Hematopoietic multipotent progenitor cell treated with erythropoietin and hydrocortisone succinate and interleukin-3 and kit ligand, for 6 days (in vitro differentiated cells): Measurements from ENCODE around the gene ADRA2C.

Experiments used
- DNase-seq: peaks from one replicate; pipeline ENCODE4 v3.0.0-alpha.2; 2015

ADRA2C gene

GRCh38 chr4:3780347-3781171 is 14.4 kb downstream of the ADRA2C start:
- peak; percentile 47 for DNase-seq

DNA sequence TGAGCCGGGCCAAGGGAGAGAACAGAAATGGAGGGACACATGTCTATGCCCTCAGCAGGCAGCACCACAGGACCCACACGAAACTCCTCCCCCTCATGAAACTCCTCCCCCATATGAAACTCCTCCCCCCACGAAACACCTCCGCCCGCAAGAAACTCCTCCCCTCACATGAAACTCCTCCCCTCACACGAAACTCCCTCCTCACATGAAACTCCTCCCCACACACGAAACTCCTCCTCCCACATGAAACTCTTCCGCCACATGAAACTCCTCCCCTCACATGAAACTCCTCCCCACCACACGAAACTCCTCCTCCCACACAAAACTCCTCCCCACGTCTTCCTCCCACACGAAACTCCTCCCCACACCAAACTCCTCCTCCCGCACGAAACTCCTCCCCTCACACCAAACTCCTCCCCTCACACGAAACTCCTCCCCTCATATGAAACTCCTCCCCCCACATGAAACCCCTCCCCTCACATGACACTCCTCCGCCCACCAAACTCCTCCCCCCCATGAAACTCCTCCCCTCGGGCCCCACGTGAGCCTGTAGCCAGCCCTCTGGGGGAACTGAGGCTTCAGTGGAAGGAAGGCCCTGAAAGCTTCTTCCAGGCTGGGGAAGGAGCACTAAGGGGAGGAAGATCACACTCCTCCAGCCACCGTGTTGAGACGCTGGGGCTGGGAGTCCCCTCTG is 15.2 kb downstream of the ADRA2C start:
- no peak for DNase-seq

GRCh38 chr4:3781997-3782930 is 16.1 kb downstream of the ADRA2C start:
- no peak for DNase-seq

DNA sequence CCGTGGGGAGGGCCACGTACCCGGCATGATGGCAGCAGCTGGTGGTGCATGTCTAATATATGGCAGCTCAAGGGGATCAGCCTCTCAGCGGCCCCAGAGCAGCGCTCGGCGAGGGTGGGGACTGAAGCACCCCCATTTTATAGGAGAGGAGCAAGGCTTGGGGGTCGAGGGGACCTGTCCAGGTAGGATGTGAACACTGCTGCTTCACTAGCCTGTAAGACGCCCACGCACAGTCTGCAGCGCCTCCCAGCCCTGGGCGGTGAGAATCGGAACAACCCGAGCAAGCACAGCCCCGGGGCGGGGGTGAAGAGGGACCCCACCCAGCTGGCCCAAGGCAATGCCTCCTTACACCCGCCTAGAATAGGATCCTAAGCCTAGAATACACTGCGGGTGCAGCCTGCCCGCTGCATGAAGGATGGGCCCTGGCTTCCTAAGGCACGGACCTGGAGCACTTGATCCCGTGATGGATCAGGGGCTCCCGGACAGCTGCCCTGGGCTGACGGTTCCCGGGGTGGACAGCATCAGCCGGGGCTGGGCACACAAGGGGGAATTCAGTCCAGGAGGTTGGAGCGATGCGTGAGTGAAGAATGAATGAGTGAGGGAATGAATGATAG is 17.6 kb downstream of the ADRA2C start:
- peak; percentile 25 for DNase-seq

- DNase-seq = no peak
These were observed 18.5 kb downstream of the ADRA2C start for GRCh38 chr4:3784454-3785291.

DNA sequence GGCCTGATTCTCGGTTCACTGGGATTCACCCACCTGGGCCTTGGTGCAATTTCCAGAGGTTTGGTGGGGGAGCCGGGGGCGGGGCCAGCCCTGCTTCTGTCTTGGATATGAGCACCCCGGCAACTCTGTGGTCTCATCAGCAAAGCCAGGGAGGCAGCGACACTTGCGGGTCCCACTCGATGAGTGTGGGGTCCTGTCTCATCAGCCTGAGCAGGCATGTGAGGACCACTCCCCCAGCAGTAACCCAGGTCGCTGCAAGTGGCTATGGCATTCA is 19.0 kb downstream of the ADRA2C start:
- no peak for DNase-seq

GRCh38 chr4:3786196-3786869 is 20.1 kb downstream of the ADRA2C start:
- DNase-seq = no peak

- no peak for DNase-seq
These were observed 21.5 kb downstream of the ADRA2C start for GRCh38 chr4:3787489-3788365.

DNA sequence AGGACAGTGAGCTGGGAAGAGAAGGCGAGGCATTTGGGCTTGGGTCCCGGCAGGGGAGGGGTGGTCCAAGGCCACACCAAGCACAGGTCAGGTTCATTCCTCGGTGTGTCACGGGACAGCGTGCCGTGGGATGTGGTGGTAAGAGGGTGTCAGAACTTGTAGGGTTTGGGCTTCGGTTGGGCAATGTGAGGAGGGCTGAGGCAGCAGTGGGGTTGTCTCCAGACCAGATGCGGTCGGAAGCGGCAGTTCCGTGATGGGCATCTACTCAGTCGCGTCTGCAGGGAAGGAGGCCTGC is 22.1 kb downstream of the ADRA2C start:
- no peak for DNase-seq

GRCh38 chr4:3789587-3789986 is 23.4 kb downstream of the ADRA2C start:
- no peak for DNase-seq

GRCh38 chr4:3790006-3790561 is 23.9 kb downstream of the ADRA2C start:
- no peak for DNase-seq

- no peak for DNase-seq
These were observed 25.1 kb downstream of the ADRA2C start for GRCh38 chr4:3791256-3791655.

DNA sequence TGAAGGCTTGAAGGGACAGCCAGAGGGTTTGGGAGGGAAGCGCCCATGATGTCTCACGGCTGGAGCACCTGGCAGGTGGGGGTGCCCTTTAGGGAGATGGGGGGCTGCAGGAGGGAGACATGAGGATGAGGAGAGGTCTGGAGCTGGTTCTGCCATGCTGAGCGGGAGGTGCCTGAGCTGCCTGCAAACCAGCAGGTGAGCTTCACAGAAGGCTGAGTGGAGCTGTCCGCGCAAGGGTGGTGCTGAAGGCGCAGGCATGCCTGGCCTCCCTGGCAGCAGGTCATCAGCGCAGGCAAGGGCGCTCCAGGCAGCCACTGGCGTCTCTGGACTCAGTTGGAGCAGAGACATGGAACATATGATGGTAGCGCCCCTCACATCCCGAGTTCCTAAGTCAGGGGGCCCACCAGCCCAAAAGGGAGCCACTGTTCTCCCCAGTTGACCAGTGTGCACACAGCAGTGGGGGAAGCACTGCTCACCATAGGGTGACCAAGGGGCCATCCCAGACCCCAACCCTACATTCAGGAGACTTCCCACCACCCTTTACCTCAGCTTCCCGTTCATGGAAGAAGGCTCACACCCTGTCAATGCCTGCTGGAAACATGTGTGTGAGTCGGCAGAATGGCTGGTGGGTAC is 25.8 kb downstream of the ADRA2C start:
- DNase-seq = peak; percentile 59

DNA sequence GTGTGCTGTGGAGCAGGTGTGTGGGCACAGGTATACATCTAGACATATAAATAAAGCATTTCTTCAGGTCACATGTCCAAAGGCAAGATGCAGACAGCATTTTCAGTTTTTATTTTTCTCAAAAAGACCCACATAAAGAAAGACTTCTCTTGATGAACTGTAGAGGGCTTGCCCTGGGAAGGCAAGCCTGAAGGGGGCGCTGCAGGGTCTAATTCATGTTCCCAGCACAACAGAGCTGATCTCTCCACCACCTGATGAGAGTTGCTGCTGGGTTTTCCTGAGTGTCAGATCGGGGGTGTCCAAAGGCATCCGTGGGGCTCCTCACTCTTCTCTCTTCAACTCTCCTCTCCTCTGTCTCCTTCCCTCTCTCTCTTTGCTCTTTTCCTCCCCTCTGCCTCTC is 26.6 kb downstream of the ADRA2C start:
- DNase-seq = peak; percentile 11

GRCh38 chr4:3793545-3793944 is 27.4 kb downstream of the ADRA2C start:
- no peak for DNase-seq

DNA sequence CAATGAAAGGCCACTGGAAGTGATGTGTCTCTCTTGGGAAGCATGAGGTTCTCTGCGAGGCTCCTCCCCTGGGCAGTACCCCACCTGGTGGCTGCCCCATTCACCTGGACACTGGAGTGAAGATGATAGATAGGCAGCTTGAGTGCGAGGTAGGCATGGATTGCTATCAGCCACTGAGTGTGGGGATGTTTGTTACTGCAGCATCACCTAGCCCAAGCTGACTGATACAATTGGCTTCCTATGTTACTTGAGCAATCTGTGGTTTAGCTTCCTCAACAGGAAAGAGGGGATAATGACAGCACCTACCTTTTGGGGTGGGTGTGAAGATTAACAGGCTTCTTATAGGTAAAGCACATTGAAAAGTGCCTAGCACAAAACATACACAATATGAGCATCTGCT is 30.8 kb downstream of the ADRA2C start:
- DNase-seq = no peak

DNA sequence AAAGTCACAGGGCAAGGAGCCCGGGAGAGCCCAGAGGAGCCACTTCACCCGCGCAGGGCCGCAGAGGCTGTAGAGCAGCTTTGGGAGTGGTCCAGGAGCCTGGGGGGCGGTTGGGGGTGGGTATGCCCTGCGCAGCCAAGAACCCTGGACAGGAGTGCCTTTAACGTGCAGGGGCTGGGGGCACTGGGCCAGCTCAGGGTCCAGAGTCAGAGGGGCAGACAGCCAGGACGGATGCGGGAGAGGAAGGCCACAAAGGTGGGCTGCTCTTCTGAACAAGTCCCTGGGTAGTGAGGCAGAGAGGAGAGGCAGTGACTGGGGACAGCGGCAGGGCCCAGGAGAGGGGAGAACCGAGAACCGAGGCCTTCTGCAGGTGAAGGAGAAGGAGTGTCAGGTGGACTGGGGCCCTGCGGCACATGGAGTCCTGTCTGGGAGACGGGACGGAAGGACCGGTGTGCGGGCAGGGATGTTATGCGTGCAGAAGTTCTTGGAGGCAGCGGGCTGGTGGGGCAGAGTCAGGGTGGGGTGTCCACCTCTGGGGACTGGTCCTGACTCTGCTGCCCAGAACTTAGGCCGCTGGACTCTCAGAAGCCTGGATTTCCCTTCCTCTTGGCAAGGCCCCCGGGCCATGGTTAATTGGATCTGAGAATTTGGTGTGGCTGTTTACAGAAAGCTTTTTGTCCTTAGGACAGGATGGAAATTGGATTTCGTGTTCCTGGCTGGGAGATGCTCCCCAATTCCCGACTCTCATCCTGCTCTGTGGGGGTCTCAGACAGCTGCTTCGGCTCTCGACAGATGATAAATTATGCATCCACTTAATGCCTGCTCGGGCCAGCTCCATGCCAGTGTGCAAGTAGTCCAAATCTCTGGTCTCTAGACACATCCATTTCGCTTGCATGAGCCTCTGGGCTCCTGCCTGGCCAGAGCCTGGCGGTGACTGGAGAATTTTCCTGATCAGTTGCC is 31.9 kb downstream of the ADRA2C start:
- DNase-seq = no peak

GRCh38 chr4:3799496-3799895 is 33.3 kb downstream of the ADRA2C start:
- DNase-seq = no peak

DNA sequence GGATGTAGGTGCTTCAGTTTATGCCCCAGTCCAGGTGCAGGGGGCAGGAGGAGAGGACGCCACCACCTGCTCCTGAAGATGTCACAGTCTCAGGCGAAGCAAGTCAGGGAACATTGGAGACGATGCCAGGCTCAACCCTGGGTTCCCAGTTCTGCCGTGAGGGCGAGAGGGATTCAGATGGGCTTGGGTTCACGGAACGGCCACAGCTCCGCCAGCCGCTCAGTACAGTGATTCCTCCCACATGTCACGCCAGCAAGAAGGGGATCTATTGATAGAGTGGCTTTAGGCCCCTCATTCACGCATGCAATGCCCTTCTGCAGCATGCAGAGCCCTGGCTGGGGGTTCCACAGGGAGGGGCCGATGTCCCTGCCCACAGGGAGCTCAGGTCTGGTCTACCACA is 34.2 kb downstream of the ADRA2C start:
- no peak for DNase-seq
